Stimulated activated naive CD8-positive, alpha-beta T cell treated with anti-CD3 and anti-CD28 coated beads, Interleukin-15, Interleukin-2, amounts not matched to agents 100 ng/mL and 50 ng/mL, for 24 hours (primary cell): ENCODE measurements around the gene GLIS1.

Experiments used
- H3K27ac Mint-ChIP-seq: one replicate; pipeline ENCODE4 v1.8.0; 2021; ENCODE audit warnings: mild to moderate bottlenecking, mixed read lengths
- H3K27me3 Mint-ChIP-seq: one replicate; pipeline ENCODE4 v1.8.0; 2021; ENCODE audit warnings: mixed read lengths
- H3K36me3 Mint-ChIP-seq: one replicate; pipeline ENCODE4 v1.8.0; 2021; ENCODE audit warnings: low read depth, mixed read lengths
- H3K4me1 Mint-ChIP-seq: one replicate; pipeline ENCODE4 v1.8.0; 2021; ENCODE audit warnings: low read depth, mixed read lengths
- H3K4me3 Mint-ChIP-seq: one replicate; pipeline ENCODE4 v1.8.0; 2021; ENCODE audit warnings: mild to moderate bottlenecking, mixed read lengths
- H3K9me3 Mint-ChIP-seq: one replicate; pipeline ENCODE4 v1.8.0; 2021; ENCODE audit warnings: mixed read lengths

The GLIS1 gene

GRCh38 chr1:53617382-53617781 lies 121.6 kb downstream of the GLIS1 start:
- H3K36me3 Mint-ChIP-seq: no peaks in the 10 kb centered on the region

DNA sequence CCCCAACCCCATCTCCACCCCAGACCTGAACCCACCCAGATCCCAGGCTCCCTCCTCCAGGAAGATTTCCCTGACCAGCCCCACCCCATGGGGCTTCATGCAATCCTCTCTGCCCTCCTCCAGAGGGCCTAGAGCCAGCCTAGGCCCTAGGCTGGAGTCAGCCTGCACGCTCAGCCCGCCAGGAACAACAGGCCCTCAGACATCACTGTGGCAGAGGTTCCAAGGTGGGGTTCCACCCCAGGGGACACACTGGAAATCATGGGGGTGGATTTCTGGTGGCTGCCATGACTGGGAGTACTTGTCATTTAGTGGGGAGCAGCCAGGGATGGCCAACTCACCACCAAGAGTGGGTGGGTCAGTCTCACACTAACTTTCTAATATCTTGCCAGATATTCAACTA lies 122.0 kb downstream of the GLIS1 start:
- Mint-ChIP-seq H3K36me3 (no peaks in the 10 kb centered on the region), H3K27me3 (no peaks in the 10 kb centered on the region), H3K4me1 (no peaks in the 10 kb centered on the region), H3K27ac (no peak overlapping the region), H3K4me3 (no peak overlapping the region), H3K9me3 (peaks cover 2% of the 10 kb centered on the region)

More at GRCh38 chr1:53617382-53617781, 121.6 kb downstream of the GLIS1 start:
- Mint-ChIP-seq H3K4me3 (no peak overlapping the region), H3K9me3 (no peaks in the 10 kb centered on the region), H3K27me3 (no peaks in the 10 kb centered on the region), H3K4me1 (no peaks in the 10 kb centered on the region), H3K27ac (no peak overlapping the region)

DNA sequence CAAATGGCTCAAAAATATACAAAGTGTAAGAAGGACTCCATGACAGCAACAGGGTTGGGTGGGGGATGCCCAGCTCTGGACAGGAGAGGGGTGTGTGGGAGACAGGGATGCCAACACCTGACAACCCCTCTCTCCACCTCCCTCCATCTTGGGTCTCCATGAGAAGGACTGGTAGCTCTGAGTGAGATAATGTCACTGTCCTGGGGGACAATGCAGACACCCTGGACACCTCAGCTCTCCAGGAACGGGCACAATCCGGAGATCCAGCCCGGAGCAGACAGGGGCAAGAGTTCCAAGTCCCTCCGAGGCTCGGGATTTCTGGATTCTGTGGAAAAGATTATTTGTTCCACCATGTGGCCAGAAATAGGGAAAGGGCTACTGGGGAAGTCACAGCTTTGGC lies 122.5 kb downstream of the GLIS1 start:
- peaks cover 5% of the 10 kb centered on the region for H3K9me3 Mint-ChIP-seq
- H3K27ac Mint-ChIP-seq: no peak overlapping the region
- H3K27me3 Mint-ChIP-seq: no peaks in the 10 kb centered on the region
- no peak overlapping the region for H3K4me3 Mint-ChIP-seq
- no peaks in the 10 kb centered on the region for H3K4me1 Mint-ChIP-seq
- no peaks in the 10 kb centered on the region for H3K36me3 Mint-ChIP-seq

DNA sequence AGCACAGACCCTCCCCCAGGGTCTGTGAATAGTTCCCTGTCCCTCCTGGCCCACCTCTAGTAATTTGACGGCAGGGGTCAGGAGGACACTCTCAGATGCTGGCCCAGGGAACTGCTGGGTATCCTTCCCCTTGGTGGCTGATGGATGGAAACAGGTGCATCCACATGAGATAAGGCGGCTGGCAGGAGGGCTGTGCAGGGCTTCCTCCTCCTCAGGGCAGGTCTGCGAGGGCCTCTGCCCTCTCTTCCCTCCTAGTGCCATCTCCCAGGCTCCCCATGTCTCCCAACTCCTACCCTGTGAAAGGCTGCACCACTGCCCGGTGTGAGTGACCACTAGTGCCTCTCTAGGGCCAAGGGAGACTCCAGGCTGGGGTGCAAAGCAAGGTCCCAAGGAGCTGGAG lies 123.9 kb downstream of the GLIS1 start:
- Mint-ChIP-seq H3K4me1 (no peaks in the 10 kb centered on the region), H3K9me3 (peaks cover 16% of the 10 kb centered on the region), H3K27me3 (no peaks in the 10 kb centered on the region), H3K4me3 (no peak overlapping the region), H3K36me3 (no peaks in the 10 kb centered on the region), H3K27ac (no peak overlapping the region)

DNA sequence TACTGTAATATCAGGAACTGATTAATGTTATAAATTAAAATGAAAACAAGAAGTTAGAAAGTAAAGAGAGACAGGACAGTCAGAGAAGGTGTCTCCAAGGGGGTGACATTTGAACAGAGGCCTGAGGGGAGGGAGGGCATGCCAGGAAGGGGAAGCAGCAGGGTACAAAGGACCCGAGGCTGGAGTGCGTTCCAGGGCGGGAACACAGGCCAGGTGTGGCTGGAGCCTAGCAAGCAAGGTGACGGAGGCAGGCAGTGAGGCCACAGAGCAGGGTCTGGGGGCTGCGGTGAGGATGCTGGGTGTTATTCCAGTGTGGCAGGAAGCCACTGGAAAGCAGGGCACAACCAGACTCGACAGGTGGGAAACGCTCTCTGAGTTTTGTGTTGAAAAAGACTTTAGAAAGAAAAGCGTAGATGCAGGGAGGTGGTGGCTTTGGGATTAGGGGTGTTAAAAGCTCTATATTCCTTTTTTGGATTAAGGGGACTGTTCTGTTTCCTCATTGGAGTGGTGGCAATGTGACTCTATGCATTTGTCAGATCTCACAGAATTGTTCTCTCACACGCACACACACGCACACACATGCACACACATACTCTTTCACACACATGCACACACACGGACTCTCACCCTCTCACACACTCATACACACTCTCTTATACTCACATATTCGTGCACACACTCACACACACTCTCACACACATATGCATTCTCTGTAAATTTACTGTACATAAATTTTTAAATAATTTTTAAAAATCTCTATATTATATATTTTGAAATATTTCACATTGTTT lies 124.5 kb downstream of the GLIS1 start:
- no peaks in the 10 kb centered on the region for H3K4me1 Mint-ChIP-seq
- no peak overlapping the region for H3K4me3 Mint-ChIP-seq
- H3K27ac Mint-ChIP-seq: no peak overlapping the region

DNA sequence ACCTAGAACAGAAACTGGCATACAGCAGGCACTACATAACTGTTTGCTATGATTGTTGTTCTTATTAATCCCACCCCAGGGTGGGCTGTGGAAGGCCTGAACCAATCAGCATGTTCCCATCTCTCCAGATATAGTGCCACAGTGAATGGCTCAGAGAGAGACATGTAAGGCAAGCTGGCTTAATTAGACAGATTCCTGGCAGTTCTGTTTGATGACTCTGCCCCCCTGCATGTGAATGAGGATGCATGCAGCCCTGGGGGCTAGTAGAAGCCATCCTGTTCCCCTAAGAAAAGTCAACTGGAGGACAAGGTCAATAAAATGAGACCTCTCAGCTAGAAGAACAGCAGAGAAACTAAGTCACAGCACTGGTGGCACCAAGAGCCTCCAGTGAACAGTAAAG lies 130.3 kb downstream of the GLIS1 start:
- Mint-ChIP-seq H3K4me3 (no peak overlapping the region), H3K9me3 (peaks cover 20% of the 10 kb centered on the region), H3K27ac (no peak overlapping the region), H3K36me3 (no peaks in the 10 kb centered on the region), H3K27me3 (no peaks in the 10 kb centered on the region), H3K4me1 (no peaks in the 10 kb centered on the region)

More for the DNA sequence above, 124.5 kb downstream of the GLIS1 start:
- H3K36me3 Mint-ChIP-seq: no peaks in the 10 kb centered on the region
- H3K9me3 Mint-ChIP-seq: peaks cover 19% of the 10 kb centered on the region
- no peaks in the 10 kb centered on the region for H3K27me3 Mint-ChIP-seq

GRCh38 chr1:53608071-53608470 lies 130.9 kb downstream of the GLIS1 start:
- no peaks in the 10 kb centered on the region for H3K27me3 Mint-ChIP-seq
- no peak overlapping the region for H3K27ac Mint-ChIP-seq
- H3K4me3 Mint-ChIP-seq: no peak overlapping the region
- H3K4me1 Mint-ChIP-seq: no peaks in the 10 kb centered on the region
- no peaks in the 10 kb centered on the region for H3K36me3 Mint-ChIP-seq
- H3K9me3 Mint-ChIP-seq: peaks cover 20% of the 10 kb centered on the region

GRCh38 chr1:53606651-53607051 lies 132.3 kb downstream of the GLIS1 start:
- H3K4me3 Mint-ChIP-seq: no peak overlapping the region
- H3K36me3 Mint-ChIP-seq: no peaks in the 10 kb centered on the region
- H3K27me3 Mint-ChIP-seq: no peaks in the 10 kb centered on the region
- H3K4me1 Mint-ChIP-seq: no peaks in the 10 kb centered on the region
- H3K9me3 Mint-ChIP-seq: peaks cover 16% of the 10 kb centered on the region
- no peak overlapping the region for H3K27ac Mint-ChIP-seq

DNA sequence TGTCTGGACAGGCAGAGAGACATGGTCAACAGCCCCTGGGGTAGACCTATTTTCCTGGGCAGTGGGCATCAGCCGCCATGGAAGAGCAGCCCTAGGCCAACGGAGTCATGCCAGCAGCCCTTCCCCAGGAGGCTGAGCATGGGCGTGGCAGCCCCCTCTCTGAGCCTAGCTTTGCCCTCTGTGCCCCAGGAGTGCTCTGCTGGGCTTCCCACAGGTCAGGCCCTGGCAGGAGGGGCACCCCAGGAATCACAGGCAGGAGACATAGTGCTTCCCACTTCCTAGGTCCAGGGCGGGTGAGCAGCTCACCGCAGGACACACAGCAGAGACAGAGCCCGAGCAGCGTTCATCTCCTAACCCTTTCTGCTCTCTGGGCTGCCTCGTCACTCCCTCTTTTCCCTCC lies 132.8 kb downstream of the GLIS1 start:
- Mint-ChIP-seq H3K4me1 (no peaks in the 10 kb centered on the region), H3K36me3 (no peaks in the 10 kb centered on the region), H3K27me3 (no peaks in the 10 kb centered on the region), H3K4me3 (no peak overlapping the region), H3K9me3 (peaks cover 12% of the 10 kb centered on the region), H3K27ac (no peak overlapping the region)

DNA sequence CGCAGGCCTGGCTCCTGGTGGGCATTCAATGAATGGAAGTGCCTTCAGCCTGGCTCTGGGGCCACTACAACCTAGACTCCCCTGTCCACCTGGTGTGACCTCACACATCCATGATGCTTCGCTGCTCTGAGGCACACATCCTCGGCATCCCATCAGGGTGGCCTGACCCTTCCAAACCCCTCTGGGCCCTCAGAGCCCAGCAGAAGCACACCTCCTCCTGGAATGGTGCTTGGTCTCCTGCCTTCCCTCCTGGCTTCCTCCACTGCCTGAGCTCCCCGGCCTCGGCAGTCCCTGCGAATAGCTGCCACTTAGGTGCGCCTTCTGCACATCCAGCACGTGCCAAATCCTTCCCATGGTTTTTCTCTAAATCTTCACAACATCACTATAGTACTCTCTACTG lies 133.8 kb downstream of the GLIS1 start:
- Mint-ChIP-seq H3K27me3 (no peaks in the 10 kb centered on the region), H3K36me3 (no peaks in the 10 kb centered on the region), H3K4me3 (no peak overlapping the region), H3K27ac (no peak overlapping the region), H3K4me1 (no peaks in the 10 kb centered on the region), H3K9me3 (peaks cover 4% of the 10 kb centered on the region)

- no peaks in the 10 kb centered on the region for H3K36me3 Mint-ChIP-seq
Observed at GRCh38 chr1:53604291-53604919, 134.6 kb downstream of the GLIS1 start.

GRCh38 chr1:53603431-53603830 lies 135.5 kb downstream of the GLIS1 start:
- Mint-ChIP-seq H3K36me3 (no peaks in the 10 kb centered on the region), H3K27ac (no peak overlapping the region), H3K9me3 (no peaks in the 10 kb centered on the region), H3K4me1 (no peaks in the 10 kb centered on the region), H3K4me3 (no peak overlapping the region), H3K27me3 (no peaks in the 10 kb centered on the region)

More at GRCh38 chr1:53604291-53604919, 134.6 kb downstream of the GLIS1 start:
- Mint-ChIP-seq H3K27ac (no peak overlapping the region), H3K4me1 (no peaks in the 10 kb centered on the region), H3K27me3 (no peaks in the 10 kb centered on the region), H3K9me3 (peaks cover under 1% of the 10 kb centered on the region), H3K4me3 (no peak overlapping the region)

GRCh38 chr1:53601867-53602775 lies 136.8 kb downstream of the GLIS1 start:
- no peak overlapping the region for H3K4me3 Mint-ChIP-seq
- no peaks in the 10 kb centered on the region for H3K36me3 Mint-ChIP-seq
- no peaks in the 10 kb centered on the region for H3K4me1 Mint-ChIP-seq

GRCh38 chr1:53601031-53601745 lies 137.8 kb downstream of the GLIS1 start:
- Mint-ChIP-seq H3K4me1 (no peaks in the 10 kb centered on the region), H3K4me3 (no peak overlapping the region), H3K27me3 (no peaks in the 10 kb centered on the region), H3K27ac (no peak overlapping the region), H3K9me3 (no peaks in the 10 kb centered on the region), H3K36me3 (no peaks in the 10 kb centered on the region)

More at GRCh38 chr1:53601867-53602775, 136.8 kb downstream of the GLIS1 start:
- Mint-ChIP-seq H3K27me3 (no peaks in the 10 kb centered on the region), H3K27ac (no peak overlapping the region), H3K9me3 (no peaks in the 10 kb centered on the region)
